ENCODE measurements around the gene KAT8.

The KAT8 gene

GRCh38 chr16:31142109-31143010, 24.9 kb downstream of the KAT8 start:
- TF ChIP-seq ZNF70 (CRISPR knock-in tag; IDR thresholded peaks at IDR 0.05), result no peak
- no peak for TF ChIP-seq SNAI2 (CRISPR knock-in tag; IDR thresholded peaks at IDR 0.05)
- no peak for TF ChIP-seq POU6F1 (CRISPR knock-in tag; IDR thresholded peaks at IDR 0.05; ENCODE audit: borderline replicate concordance, low read depth)
- no peak for TF ChIP-seq PPARA (CRISPR knock-in tag; IDR thresholded peaks at IDR 0.05; ENCODE audit: borderline replicate concordance)
- no peak for TF ChIP-seq ZC3H10 (CRISPR knock-in tag; IDR thresholded peaks at IDR 0.05)
- TF ChIP-seq PATZ1 (CRISPR knock-in tag; IDR thresholded peaks at IDR 0.05; ENCODE audit: borderline replicate concordance), result no peak
- 0 out of 2 replicates have a peak, but pooled peaks have one; percentile 52 for TF ChIP-seq TSHZ2 (CRISPR knock-in tag; IDR thresholded peaks at IDR 0.05)
- ATAC-seq, result peak; percentile 88

GRCh38 chr16:31143011-31143693, 25.7 kb downstream of the KAT8 start:
- TF ChIP-seq PPARA (CRISPR knock-in tag; IDR thresholded peaks at IDR 0.05; ENCODE audit: borderline replicate concordance), result no peak
- TF ChIP-seq ZFP30 (CRISPR knock-in tag; IDR thresholded peaks at IDR 0.05), result no peak
- TF ChIP-seq SNAI2 (CRISPR knock-in tag; IDR thresholded peaks at IDR 0.05), result no peak
- no peak for TF ChIP-seq ZC3H10 (CRISPR knock-in tag; IDR thresholded peaks at IDR 0.05)
- no peak for TF ChIP-seq PATZ1 (CRISPR knock-in tag; IDR thresholded peaks at IDR 0.05; ENCODE audit: borderline replicate concordance)
- TF ChIP-seq CSRNP3 (CRISPR knock-in tag; IDR thresholded peaks at IDR 0.05), result no peak
- no peak for TF ChIP-seq ESRRG (CRISPR knock-in tag; IDR thresholded peaks at IDR 0.05)
- TF ChIP-seq TOX (CRISPR knock-in tag; IDR thresholded peaks at IDR 0.05; ENCODE audit: borderline replicate concordance), result no peak
- TF ChIP-seq POU6F1 (CRISPR knock-in tag; IDR thresholded peaks at IDR 0.05; ENCODE audit: borderline replicate concordance, low read depth), result no peak
- TF ChIP-seq TSHZ2 (CRISPR knock-in tag; IDR thresholded peaks at IDR 0.05), result no peak
- TF ChIP-seq ZNF70 (CRISPR knock-in tag; IDR thresholded peaks at IDR 0.05), result no peak
- no peak for TF ChIP-seq BACH2 (CRISPR knock-in tag; IDR thresholded peaks at IDR 0.05; ENCODE audit: borderline replicate concordance)
- no peak for TF ChIP-seq ZNF565 (CRISPR knock-in tag; conservative IDR thresholded peaks at IDR 0.05; ENCODE audit: low read depth)
- no peak for TF ChIP-seq ISL1 (CRISPR knock-in tag; IDR thresholded peaks at IDR 0.05)
- no peak for TF ChIP-seq ZNF8 (CRISPR knock-in tag; IDR thresholded peaks at IDR 0.05)
- no peak for TF ChIP-seq CREB5 (CRISPR knock-in tag; IDR thresholded peaks at IDR 0.05; ENCODE audit: low read depth)
- TF ChIP-seq ARNTL (CRISPR knock-in tag; IDR thresholded peaks at IDR 0.05; ENCODE audit: borderline replicate concordance, low read depth), result no peak
- no peak for TF ChIP-seq OSR1 (CRISPR knock-in tag; IDR thresholded peaks at IDR 0.05)
- no peak for ATAC-seq
